IPS DF 4.7 (cell line): ENCODE results near the gene RGS7.

Experiments
- DNase-seq: peaks from one replicate; pipeline ENCODE4 v3.0.0-alpha.2; 2013; ENCODE audit warnings: low spot score; ENCODE audit errors: extremely low read depth

Gene RGS7

DNA sequence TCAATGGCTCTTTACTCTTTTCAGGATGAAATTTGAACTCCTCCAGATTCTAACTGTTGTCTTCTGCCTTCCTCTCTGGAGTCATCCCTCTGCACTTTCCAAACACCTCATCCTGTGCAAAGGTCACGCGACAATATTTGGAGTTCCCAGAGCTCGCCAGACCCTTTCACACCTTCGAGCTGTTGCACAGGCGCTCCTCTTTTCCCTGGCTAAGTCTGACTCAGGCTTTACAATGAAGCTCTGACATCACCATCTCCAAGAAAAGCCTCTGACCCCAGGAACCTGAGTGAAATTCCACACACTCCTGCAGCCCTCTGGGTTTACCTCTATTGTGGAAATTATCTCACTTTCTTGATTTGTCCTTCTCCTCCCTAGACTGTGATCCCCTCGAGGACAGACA, 270.3 kb downstream of the RGS7 start:
- no peak for DNase-seq

DNA sequence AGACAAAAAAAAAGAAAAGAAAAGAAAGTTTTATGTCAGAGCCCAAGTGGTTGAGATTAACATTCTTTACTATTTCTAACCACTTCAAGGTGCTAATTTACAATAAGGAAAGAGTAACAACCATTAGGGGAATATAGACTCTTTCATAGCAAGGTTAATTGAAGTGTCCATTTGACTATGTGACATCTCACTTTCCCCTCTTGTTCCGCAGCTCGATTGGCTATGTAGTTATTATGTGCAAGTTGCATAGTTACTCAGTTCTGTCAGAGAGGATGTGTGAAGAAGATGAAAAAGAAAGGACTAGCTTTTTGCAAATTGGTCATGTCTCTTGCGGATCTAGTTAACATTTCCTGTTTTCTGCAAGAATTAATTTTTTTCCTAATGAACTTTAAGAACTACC, 273.7 kb downstream of the RGS7 start:
- no peak for DNase-seq

DNA sequence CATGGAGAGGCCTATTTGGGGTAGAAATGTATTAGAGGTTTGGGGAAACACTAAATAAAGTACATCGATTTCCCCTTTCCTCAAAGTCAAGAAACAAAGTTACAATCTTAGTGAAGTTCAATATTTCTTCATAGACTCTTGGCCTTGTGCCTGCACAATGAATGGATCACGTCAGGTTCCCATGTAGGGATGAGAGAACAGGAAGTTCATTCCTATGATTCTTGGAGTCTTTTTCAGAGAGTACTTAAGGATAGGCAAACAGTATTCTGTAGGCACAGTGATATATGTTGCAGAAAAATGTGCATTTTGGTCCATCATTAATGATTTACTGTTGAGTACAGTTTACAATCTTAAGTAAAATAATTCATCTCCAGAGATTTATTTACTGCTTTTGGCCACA, 275.5 kb downstream of the RGS7 start:
- DNase-seq = no peak

DNA sequence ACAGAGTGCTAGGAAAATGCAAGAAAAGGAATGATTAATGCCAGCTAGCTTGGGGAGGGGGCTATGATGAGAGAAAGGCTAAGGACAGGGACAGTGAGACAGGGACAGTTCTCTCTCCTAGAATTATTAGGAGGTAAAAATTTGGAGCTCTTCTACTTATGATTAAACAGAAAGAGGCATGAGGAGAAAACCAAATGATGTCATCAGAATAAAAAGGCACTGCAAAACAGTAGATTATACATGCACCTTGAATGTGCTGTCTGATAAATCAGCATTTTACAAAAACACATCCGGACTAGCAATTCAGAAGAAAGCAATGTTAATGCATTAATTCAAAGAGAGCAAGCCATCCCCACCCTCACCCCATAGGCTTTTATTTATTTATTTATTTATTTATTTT, 277.5 kb downstream of the RGS7 start:
- DNase-seq = no peak

DNA sequence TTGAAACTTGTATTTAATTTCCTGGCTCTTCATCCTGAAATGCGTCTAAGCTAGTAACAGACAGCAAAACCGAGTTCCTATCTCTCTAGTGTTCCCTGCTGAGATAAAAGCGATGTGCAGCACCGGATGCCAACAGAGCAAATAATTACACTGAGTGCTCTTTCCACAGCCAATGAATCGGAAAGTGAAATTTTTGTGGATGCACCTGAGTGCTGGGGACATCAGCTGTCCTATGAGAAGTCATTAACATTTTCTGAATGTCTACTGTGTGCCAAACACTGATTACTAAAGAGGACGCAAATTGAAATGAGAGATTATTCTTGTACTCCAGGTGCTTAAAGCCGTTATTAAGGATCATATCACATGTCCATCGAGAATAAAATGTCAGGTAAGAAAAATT, 278.0 kb downstream of the RGS7 start:
- DNase-seq = no peak

DNA sequence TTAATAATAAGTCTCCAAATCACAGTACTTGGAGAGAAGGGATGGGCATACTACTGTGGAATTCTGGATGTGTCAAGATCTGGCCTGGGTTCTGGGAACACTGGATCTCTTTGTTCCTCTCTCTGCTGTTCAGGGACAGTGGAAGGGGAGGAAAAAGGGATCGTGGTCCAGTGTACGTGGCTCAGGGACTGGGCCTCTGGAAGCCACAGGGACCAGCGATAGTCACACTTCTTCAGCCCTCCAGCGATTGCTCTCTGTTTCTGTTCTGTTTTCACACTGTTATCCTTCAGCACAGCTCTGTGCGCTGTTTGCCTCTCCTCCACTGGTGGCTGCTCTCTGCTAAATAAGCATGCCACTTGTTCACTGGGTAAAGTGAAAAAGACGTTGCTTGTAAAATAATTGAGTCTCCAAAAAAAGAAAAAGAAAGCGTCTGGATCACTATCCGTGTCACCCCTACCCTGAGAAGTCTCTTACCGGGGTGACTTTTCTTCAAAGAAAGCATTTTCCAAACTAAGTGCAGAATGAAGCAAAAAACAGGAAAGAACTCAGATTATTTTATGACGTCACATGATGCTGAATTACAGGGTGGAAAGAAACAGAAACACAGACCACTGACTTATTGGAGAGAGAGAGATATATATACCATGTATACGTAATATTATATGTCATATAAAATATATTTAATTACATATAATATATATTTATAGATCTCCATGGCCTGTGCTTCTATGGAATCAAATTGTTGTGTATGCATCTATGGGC, 279.4 kb downstream of the RGS7 start:
- DNase-seq = no peak

DNA sequence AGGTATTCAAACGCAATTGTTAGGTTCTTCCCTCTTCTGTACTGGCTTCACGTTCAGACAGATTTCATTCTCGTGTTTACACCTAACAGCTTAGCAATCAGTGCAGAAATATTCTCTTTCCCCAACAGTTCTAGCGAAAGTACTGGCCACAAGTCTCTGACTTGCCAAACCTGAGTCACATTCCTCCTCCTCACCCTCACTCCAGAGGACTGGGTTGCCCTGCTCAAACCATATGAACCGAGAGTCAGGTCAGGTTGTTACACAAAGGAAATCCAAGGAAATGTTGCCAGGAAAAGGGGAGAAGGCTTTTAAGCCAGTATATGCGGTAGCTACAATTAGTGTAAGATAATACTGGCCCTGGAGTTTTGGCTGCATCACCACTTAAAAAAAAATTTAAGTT, 282.5 kb downstream of the RGS7 start:
- DNase-seq = no peak

DNA sequence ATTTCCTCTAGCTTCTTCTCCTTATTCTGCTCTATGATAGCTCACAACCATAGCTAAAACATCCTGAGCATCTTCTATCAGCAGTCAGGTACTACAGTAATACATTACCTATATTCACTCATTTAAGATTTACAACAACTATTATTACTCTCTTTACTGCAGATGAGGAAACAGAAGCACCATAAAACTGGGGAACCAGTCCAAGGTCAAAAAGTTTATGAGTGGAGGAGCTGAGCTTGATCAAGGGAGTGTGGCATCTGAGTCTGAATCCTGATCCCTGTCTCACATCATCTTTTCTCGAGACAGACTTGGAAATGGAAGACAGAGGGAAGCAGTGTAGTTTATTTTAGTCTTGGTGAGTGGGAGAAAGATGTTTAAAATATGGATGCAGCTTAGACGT, 288.6 kb downstream of the RGS7 start:
- DNase-seq = no peak

DNA sequence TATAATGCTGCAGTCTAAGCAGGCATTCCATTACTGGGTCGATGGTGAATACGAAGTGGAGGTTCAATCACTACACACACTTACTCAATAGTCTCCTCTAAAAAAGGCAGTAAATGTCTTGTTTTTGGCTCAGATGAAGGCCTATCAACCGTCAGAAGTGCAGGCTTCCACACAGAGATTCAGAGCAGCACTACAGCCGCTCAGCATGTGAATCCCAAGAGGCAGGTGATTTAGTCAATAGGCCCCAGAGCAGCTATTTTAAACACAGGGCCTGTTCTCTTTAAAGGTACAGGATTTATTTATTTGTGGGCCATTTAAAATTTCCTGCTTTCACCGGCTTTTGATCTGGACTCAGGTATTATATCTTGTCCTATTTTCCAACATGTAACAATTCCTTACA, 293.7 kb downstream of the RGS7 start:
- no peak for DNase-seq

DNA sequence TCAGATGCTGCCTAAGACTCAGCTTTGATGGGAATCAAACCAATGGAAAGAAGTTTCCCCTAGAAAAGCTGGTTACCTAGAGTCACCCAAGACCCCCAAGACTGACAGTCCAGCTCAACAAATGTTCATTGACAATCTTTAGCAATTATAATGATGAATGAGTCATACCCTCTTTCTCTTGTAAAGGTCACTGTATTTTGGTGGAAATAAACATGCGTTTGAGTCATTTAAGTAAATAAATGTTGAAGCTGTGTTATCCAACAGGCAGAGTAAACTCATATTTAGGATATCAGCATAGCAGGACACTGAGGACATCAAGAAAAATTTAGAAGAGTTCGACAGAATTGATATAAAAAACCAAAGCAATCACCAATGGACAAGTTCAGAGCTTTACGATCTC, 295.9 kb downstream of the RGS7 start:
- DNase-seq = no peak

DNA sequence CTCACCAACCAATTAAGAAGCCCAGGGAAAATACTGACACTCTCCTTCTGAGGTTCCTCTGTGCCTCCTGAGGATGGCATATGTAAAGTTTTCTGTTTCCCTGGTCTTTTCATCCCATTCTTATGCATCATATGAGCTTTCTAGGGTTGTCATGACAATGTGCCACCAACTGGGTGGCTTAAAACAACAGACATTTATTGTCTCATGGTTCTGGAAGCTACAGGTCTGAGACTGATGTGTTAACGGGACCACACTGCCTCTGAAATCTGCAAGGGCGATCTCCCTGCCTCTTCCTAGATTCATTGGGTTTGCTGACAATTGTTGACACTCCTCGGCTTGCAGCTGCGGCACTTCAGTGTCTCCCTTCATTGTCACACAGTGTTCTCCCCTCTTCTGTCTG, 308.4 kb downstream of the RGS7 start:
- peak; percentile 16 for DNase-seq

DNA sequence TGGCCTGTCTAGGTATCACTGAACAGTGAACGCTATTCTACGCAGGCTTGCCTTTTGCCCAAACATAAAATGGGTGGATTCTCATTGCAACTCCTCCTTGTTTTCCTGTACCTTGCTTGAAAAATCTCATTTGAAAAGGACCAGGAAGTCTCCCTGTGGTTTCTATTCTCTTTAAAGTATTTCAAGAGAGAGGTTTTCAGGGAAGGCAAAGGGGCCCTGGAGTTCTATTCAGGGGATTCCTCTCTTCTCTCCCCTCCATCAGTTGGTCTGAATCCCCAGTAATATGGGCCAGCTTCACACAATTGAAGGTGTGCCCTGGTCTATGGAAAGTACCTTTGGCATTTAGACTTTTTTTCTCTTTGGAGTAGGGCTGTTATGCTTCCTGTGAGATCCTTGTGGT, 311.3 kb downstream of the RGS7 start:
- DNase-seq = peak; percentile 49

DNA sequence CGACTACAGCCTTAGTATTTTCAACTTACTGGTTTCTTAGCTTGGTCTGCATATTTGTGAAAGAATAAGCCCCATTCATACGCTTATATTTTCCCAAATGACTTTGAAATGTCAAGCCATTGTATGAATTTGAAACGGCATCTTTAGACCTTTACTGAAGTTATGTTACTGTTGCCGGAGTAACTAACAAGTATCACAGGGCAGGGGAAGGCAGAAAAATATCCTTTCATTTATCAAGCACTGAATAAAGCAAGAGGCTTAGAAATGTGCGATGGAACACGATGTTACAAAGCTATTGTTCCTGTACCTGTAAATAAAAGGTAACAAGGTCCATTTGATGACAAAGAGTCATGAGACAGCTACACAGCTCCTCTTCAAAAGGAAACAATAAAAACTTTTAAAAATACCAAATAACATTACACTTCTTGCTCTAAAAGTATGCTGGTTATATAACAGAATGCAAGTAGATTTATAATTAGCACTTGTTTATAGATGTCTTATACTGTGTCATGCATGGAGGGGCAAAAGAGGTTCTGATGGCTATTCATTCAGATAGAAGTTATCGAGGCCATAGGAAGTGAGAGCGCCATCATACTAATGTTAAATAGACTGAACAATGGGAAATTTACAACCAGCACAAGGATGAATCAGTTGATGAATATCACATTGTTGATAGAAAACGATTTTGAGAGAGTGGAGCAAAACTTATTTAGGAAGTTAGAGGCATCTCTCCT, 322.6 kb downstream of the RGS7 start:
- DNase-seq = no peak

DNA sequence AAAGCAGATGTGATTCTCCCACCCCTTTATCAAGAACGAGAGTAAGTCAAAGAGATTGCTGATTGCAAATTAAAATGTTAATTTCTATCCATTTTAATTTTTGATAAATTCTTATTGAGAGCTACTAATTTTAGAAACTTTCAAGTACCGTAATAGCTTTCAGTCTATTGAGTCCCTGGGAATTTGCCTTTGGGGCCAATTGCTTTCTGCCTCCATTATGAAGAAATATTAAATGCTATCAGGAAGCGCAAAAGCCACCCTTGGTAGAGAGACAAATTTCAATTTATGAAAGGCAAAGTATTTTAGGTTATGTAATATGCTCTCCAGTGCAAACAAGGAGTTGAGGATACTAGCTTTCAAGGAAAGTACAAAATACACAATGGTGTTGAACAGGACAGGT, 332.2 kb downstream of the RGS7 start:
- no peak for DNase-seq

DNA sequence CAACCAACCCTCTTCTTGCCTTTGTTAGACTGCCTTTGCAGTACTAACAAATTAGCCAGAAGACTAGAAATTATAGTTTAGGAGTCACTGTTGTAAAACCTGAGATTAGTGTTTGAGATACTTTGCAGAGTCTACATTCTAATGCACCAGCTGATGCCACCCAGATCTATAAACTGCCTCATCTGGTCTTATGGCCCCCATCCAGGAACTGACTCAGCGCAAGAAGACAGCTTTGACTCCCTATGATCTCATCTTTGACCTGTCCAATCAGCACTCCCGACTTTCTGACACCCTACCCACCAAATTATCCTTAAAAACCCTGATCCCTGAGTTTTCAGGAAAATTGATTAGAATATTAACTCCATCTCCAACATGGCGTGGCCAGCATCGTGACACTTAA, 334.6 kb downstream of the RGS7 start:
- no peak for DNase-seq

DNA sequence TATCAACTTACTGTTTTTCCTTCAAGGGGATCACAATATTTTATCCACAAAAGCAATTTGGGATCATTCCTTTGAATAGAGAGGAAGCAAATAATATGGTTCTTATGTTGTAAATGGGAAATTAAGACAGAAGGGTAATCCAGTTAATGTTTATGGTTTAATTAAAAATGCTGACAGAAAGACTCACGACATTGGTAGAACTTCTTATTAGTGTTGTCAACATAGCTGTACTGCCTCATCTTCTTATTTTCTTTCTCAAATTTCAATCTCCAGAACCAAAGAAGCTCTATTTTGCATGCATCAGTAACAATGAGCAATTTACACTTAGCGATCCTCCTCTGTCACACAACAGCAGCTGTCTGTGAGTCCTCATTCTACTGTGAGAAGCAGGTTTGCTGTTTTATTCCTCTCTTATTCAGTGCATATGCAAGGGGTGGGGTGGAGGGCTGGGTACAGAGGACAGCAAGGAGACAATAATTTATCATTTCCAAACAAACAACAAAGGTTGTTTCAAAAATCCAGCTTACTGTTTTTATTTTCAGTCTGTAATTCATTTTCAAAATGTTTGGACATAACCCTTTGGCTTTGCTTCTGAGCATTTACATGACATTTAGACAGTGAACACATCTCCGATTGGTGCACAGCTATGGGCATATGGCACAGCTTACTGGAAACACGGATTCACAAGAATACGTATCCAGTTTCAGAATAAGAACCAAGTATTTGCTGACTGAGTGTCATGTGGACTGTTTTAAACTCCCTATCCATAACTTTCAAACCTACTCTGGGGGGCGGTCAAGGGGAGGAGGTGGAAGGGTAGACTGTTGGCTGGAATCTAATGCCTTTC, 335.9 kb downstream of the RGS7 start:
- DNase-seq = no peak

DNA sequence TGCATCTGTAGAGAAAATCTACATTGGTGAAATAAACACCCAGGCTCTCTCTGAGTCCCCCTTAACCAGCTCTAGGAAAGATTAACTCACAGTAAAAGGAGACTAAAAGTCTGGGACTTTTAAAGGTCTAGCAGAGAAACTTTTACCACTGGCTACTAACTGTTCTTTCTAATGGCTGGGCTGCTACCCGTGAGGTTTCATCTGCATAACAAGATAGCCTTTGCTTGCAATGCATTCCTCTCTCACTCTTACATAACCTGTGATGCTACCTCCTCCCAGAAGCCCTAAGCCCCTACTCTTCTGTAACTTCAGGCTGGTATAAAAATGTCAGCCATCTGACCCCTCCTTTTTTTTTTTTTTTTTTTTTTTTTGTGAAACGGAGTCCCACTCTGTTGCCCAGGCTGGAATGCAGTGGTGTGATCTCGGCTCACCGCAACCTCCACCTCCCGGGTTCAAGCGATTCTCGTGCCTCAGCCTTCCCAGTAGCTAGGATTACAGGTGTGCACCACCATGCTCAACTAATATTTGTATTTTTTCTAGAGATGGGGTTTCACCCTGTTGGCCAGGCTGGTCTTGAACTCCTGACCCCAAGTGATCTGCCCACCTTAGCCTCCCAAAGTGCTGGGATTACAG, 344.2 kb downstream of the RGS7 start:
- peak; percentile 69 for DNase-seq

DNA sequence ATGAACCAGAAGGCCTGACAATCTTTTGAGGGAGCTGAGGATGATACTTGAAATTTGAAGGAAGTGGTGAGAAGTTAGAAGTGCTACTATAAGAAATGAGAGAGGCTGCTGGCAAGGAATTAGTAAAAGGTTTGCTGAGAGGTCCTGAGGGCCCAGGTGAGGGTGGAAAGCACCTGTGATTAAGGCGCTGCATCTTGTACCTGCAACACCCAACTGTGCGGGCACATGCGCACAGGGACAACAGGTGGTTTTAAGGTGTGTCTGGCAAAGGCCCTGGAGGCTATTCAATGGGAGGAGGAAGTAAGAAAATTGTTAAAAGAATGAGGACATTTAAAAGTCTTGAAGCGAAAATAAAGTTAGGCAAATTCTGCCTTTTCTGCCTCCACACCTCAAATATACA, 349.3 kb downstream of the RGS7 start:
- no peak for DNase-seq

DNA sequence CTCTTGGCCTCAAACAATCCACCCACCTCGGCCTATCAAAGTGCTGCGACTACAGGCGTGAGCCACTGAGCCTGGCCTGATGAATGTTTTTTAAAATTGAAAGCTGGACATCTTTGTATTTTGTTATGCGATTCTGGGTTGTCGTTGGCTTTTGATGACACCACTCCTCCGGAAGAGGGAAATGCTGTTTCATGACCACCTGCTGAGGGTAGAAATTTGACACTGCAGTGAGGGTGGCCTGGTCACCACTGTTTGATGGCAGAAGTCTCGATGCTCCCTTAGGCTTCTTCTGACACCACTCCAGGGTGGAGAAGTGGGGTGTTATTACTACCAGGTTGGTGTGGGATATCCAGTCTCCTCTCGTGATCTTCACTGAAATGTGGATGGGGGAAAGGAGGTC, 357.2 kb downstream of the RGS7 start:
- no peak for DNase-seq

DNA sequence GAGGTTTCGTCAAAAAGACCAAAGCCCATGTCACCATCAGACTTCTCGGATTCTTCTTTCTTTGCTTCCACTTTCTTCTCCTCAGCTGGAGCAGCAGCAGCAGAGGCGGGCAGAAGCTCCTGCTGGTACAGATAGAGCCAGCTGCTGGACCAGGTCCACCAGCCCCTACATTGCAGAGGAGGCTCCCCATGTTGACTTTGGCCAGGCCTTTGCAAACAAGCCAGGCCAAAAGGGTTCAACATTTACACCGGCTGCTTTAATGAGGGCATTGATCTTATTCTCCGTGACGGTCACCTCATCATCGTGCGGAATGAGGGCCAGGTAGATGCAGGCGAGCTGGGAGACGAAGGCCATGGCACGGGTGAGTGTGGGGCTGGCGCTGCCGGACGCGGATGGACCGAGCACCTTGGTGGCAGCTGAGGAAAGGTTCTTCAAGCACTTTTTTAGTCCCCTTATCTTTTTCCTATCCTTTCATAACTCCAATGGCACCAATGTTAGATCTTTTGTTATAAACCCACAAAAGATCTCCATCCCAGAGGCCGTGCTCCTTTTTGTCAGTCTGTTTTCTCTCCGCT, 358.5 kb downstream of the RGS7 start:
- DNase-seq = no peak

DNA sequence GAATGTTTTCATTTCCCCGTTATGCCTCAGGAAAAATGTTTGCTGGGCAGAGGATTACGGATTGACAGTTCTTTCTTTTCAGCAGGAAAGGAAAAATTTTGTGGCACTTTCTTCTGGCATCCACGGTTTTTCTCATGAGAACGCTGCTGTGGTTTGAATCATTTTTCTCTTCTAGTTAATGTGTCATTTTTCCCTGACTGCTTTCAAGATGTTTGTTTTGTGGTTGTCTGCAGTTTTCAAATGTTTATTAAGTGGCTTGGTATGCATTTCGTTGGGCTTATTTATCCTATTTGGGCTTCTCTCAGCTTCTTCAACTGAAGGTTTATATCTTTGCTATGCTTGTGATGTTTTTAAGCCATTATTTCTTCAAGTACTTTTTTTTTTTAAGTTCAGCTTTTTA, 359.0 kb downstream of the RGS7 start:
- no peak for DNase-seq
